Activated T-cell treated with anti-CD3 and anti-CD28 coated beads, Interleukin-2, amount 50 U/mL, for 72 hours (primary cell): Measurements from ENCODE around the gene RFPL3. TPM values are rescaled to one million over a fixed set of nuclear protein-coding genes. Genes with fewer than 3 reads are reported as not detected.
"Not testable (repeated sequence)": the region's sequence is repeated elsewhere in the genome, so short reads cannot be mapped to it uniquely, and the experiment has no call there.

ENCODE experiments used
- ATAC-seq, 2 donors: fragments of 150-1000 bp; cut with Tn5 transposase; replicated peaks in 1 of 2; 2 replicates each; pipeline ENCODE4 v1.10.0; 2021; ENCODE audit warnings: moderate library complexity in 2 of 2, mild to moderate bottlenecking in 1 of 2
- DNase-seq, 2 donors: peaks; one replicate each; pipeline ENCODE4 v3.0.0; 2021 to 2022; ENCODE audit warnings: mixed read lengths in 1 of 2
- H3K27ac Mint-ChIP-seq: one replicate; pipeline ENCODE4 v1.8.0; 2022; ENCODE audit warnings: mild to moderate bottlenecking, moderate library complexity, mixed read lengths
- H3K27me3 Mint-ChIP-seq: one replicate; pipeline ENCODE4 v1.8.0; 2022; ENCODE audit warnings: low read depth, mixed read lengths
- H3K36me3 Mint-ChIP-seq, 2 donors: one replicate each; pipeline ENCODE4 v1.8.0; 2022; ENCODE audit warnings: mixed read lengths in 2 of 2, mild to moderate bottlenecking in 1 of 2; ENCODE audit not compliant: insufficient read depth in 2 of 2
- H3K4me1 Mint-ChIP-seq: one replicate; pipeline ENCODE4 v1.8.0; 2022; ENCODE audit warnings: low read depth, mixed read lengths
- H3K4me3 Mint-ChIP-seq, 2 donors: one replicate each; pipeline ENCODE4 v1.8.0; 2022; ENCODE audit warnings: mild to moderate bottlenecking in 2 of 2, mixed read lengths in 2 of 2, moderate library complexity in 2 of 2
- H3K9me3 Mint-ChIP-seq, 2 donors: one replicate each; pipeline ENCODE4 v1.8.0; 2022; ENCODE audit warnings: mixed read lengths in 2 of 2
- total RNA-seq, 2 donors: library from RNA; stranded (reverse); gene quantifications; one replicate each; pipeline ENCODE4 v1.2.3, GENCODE V29; 2022

The RFPL3 gene
- total RNA-seq, 2 donors from 2014 or later, result not detected

DNA sequence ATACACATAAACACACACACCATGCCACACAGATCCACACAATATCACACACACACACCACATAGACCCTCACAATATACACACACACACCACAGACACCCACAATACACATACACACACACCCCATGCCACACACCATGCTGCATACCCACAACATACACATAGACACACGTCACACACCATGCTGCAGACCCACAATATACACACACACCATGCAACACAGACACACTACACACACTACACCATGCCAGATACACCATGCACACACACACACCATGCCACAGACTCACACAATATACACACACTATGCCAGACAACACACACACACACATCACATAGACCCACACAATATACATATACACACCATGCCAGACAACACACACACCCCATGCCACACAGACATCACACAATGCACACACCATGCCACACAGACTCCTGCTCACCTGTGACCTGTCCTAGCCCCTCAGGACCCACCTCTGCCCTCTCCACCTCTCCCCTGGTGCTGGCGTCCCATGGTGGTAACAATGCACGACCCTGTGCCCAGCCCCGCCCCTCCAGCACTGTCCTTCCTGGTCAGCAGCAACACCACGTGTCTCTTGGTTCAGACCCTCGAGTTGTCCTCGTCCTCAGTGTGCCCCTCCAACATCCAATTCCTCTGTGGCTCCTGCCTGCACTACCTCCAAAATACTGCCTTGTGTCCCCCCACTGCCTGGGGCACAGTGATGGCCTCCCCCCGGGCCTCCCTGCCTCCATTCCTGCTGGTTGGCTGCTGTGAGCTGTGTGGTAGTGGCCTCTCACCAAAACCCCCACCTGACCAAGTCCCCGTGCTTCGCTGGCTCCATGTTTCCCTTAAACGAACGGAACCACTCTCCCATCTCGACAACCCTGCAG lies 23.7 kb upstream of the RFPL3 start:
- Mint-ChIP-seq H3K9me3 (no peaks in the 10 kb centered on the region), H3K27me3 (peaks cover 25% of the 10 kb centered on the region), H3K36me3 (no peaks in the 10 kb centered on the region), H3K27ac (no peak overlapping the region), H3K4me3 (no peak overlapping the region), H3K4me1 (no peaks in the 10 kb centered on the region)
- ATAC-seq, result no peak
- no peak for DNase-seq

DNA sequence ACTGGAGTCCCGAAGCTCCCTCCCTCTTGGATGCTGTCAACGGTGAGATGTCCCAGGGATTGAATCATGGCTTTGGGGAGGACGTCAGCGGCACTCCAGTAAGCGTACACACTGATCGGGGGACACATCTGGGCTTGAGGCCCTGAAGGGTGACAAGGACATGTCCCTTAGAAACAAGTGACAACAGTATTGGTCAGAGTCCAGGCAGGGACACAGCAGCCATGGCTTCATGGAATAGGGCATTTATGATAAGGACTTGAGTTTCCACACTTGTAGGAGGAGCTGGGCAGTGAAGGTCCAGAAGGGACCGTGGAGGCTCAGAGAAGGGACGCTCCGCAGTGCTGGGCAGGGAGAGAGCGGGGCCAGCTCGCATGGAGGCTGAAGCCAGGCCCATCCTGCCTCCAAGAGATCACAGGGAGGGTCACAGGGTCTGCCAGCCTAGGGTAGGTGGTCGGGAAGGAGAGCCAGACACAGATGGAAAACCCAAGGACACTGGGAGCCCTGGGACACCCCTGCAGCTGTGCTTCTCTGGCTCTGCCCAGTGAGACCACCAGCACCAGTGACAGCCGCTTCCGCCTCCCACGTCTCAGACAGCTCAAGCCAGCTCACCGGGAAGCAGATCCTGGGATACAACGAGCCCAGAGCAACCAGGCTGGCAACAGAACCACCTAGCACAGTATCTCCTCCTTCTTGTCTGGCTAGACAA lies 22.9 kb upstream of the RFPL3 start:
- no peak for ATAC-seq
- Mint-ChIP-seq H3K4me3 (no peak overlapping the region), H3K4me1 (no peaks in the 10 kb centered on the region), H3K9me3 (no peaks in the 10 kb centered on the region), H3K36me3 (no peaks in the 10 kb centered on the region), H3K27me3 (peaks cover 25% of the 10 kb centered on the region), H3K27ac (no peak overlapping the region)
- DNase-seq, result no peak

DNA sequence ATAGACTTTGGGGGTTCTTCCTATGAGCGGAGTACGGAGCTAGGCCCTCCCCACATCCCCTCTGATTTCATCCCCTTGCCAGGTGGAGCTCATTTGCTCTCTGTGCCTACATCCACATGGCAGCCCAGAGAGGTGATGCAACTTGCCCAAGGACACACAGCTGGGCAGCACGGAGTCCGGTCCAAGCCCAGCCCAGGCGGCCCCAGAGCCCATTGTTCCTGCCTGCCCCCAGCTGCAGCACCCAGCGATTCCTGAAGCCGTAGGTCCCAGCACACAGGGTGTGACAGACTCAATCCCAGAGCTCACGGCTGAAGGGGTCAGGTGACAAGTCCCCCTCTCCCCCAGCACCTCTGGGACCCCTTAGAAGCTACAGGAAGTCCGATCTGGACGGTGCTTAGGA lies 22.2 kb upstream of the RFPL3 start:
- DNase-seq (no peak), ATAC-seq (no peak)
- no peaks in the 10 kb centered on the region for H3K4me1 Mint-ChIP-seq
- no peak overlapping the region for H3K4me3 Mint-ChIP-seq
- no peak overlapping the region for H3K27ac Mint-ChIP-seq
- no peaks in the 10 kb centered on the region for H3K36me3 Mint-ChIP-seq
- peaks cover 30% of the 10 kb centered on the region for H3K27me3 Mint-ChIP-seq
- H3K9me3 Mint-ChIP-seq, result no peaks in the 10 kb centered on the region

DNA sequence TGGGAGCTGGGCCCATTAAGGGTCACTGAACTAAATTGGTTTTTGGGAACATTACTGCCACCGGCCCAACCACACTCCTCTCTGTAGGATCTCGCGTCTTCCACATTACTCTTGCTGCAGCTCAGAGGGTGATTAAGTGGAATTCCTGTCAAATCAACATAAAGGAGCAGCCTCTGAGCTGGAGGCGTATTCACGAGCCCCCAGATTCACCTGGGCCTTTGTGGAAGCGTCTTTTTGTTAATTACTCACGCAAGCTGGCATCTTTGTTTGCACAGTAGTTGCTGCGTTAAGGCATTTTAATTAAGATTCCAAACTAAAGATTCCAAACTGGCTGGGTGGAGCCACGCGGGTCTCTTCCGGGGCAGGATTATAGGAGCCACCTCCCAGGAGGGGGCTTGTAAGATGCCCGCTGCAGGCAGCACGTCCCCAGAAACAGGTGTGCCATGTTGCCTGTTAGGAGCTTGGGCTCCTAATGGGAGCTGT lies 21.5 kb upstream of the RFPL3 start:
- no peaks in the 10 kb centered on the region for H3K4me1 Mint-ChIP-seq
- no peak overlapping the region for H3K4me3 Mint-ChIP-seq
- no peaks in the 10 kb centered on the region for H3K36me3 Mint-ChIP-seq
- H3K27me3 Mint-ChIP-seq, result peaks cover 31% of the 10 kb centered on the region
- no peak for DNase-seq
- H3K9me3 Mint-ChIP-seq, result no peaks in the 10 kb centered on the region
- no peak for ATAC-seq
- H3K27ac Mint-ChIP-seq, result no peak overlapping the region

DNA sequence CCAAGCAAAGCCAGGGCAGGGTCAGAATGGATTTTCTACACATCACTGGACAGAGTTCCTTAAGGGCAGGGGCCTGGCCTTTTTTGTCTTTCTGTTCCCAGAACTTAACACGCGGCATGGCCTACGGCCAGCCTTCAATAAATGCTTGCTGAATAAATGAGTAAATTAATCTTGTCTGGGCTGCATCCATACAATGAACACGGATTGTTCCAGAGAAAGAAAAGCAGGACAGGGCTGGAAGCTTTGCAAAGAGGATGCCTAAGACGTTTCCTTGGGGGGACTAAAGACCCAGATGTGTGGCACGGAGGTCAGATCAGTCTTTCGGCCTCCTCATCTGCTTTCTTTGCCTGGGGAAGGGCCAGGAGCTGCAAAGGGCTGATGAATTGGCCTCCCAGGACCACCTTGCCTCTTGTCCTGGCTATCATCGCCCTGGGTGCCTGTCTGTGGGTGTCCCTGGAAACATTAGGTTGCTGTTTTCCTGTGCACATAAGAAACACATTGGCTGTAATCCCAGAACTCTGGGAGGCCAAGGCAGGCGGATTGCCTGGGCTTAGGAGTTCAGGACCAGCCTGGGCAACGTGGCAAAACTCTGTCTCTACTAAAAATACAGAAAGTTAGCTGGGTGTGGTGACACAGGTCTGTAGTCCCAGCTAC lies 20.8 kb upstream of the RFPL3 start:
- Mint-ChIP-seq H3K9me3 (no peaks in the 10 kb centered on the region), H3K36me3 (no peaks in the 10 kb centered on the region), H3K27ac (no peak overlapping the region), H3K27me3 (peaks cover 31% of the 10 kb centered on the region), H3K4me1 (no peaks in the 10 kb centered on the region), H3K4me3 (no peak overlapping the region)
- no peak for ATAC-seq
- DNase-seq, result no peak

DNA sequence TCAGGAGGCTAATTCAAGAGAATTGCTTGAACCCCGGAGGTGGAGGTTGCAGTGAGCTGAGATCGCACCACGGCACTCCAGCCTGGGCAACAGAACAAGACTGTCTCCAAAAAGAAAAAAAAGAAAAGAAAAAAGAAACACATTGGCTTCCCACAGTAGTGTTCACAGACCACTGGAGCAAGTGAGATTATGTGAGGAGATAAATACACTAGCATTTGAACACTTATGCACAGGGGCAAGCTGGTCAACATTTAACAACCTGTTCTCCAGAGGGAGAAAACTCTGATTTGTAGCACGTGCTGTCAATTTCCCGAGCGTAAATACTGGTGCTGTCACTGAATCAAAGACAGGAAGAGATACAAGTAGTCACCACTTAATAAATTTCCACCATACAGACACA lies 20.2 kb upstream of the RFPL3 start:
- H3K4me3 Mint-ChIP-seq, H3K27ac Mint-ChIP-seq, H3K4me1 Mint-ChIP-seq, DNase-seq, ATAC-seq, H3K9me3 Mint-ChIP-seq, H3K36me3 Mint-ChIP-seq: not testable (repeated sequence)
- H3K27me3 Mint-ChIP-seq, result peaks cover 31% of the 10 kb centered on the region

DNA sequence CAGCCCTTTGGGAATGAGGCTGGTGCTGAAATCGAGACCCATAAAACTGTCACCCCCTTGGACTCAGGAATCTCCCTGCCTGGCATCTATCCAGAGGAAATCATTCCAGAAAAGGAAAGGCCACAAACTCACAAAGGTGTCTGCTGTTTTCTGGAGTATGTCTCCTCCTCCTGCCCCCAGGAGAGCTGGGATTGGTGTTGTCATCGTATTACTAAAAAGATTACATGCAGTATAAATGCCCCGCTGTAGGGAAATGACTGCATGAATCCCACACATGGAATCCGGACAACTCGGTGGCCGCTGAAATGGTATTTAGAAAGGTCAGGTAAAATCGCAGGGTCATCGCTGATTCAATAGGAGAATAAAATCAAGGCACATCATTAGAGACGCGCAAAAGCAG lies 18.9 kb upstream of the RFPL3 start:
- DNase-seq (no peak), ATAC-seq (no peak)
- no peaks in the 10 kb centered on the region for H3K4me1 Mint-ChIP-seq
- no peak overlapping the region for H3K4me3 Mint-ChIP-seq
- H3K36me3 Mint-ChIP-seq, result no peaks in the 10 kb centered on the region
- no peak overlapping the region for H3K27ac Mint-ChIP-seq
- no peaks in the 10 kb centered on the region for H3K9me3 Mint-ChIP-seq
- H3K27me3 Mint-ChIP-seq, result peaks cover 33% of the 10 kb centered on the region

DNA sequence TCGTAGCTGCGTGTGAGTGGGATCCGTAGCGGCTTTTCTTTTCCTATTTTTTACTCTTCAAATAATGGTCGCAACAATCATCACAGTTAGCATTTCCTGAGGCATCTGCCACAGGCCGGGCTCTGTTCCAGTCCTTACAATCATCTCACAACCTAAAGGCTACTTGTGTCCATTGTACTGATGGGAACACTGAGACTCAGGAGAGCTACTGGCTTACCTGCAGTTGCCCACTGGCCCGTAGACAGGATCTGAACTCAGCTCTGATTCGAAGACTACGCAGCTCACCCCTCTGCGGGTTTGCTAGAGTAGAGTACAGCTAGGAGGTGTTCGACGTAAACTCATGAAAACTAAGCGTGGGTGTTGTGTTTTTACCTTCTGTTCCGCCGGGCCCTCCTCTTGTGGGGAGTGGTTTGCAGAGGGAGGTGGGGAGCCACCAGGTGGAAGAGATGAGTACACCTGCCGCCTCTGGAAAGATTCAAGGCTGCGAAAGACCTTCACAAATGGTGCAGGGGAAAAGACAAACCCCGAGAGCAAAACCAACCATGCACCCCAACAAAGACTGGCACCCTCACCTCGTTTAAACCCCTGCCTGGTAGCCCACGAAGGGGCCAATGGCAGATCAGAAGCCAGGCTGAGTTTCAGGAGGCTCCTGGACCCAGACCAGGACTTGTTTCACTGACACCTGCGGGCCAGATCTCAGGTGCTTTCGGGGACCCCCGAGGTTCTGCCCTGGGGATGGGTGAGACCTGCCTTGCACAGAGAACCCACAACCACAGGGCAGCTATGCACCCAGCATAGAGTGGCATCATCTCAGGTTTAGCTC lies 18.3 kb upstream of the RFPL3 start:
- Mint-ChIP-seq H3K36me3 (no peaks in the 10 kb centered on the region), H3K27me3 (peaks cover 27% of the 10 kb centered on the region), H3K4me3 (no peak overlapping the region), H3K9me3 (no peaks in the 10 kb centered on the region), H3K27ac (no peak overlapping the region), H3K4me1 (no peaks in the 10 kb centered on the region)
- DNase-seq (no peak), ATAC-seq (no peak)

DNA sequence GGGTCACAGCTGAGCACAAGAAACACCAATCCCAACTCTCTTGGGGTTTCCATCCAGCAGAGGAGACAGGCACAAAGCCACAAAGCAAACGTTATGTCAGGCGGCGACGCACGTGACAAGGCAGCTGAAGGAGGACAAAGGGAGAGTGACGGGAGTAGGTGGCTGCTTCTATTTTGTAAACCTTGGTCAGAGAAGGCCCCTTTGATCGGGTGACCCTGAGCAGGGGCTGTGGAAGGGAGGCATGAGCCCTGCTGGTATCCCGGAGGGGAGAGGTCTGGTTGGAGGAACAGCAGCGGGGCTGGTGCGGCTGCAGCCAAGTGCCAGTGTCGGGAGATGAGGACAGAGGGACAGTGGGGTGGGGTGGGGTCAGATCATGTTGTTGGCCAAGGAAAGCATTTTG lies 17.3 kb upstream of the RFPL3 start:
- Mint-ChIP-seq H3K27ac (no peak overlapping the region), H3K27me3 (peaks cover 32% of the 10 kb centered on the region), H3K36me3 (no peaks in the 10 kb centered on the region), H3K4me1 (no peaks in the 10 kb centered on the region), H3K9me3 (no peaks in the 10 kb centered on the region), H3K4me3 (no peak overlapping the region)
- ATAC-seq (no peak), DNase-seq (no peak)

DNA sequence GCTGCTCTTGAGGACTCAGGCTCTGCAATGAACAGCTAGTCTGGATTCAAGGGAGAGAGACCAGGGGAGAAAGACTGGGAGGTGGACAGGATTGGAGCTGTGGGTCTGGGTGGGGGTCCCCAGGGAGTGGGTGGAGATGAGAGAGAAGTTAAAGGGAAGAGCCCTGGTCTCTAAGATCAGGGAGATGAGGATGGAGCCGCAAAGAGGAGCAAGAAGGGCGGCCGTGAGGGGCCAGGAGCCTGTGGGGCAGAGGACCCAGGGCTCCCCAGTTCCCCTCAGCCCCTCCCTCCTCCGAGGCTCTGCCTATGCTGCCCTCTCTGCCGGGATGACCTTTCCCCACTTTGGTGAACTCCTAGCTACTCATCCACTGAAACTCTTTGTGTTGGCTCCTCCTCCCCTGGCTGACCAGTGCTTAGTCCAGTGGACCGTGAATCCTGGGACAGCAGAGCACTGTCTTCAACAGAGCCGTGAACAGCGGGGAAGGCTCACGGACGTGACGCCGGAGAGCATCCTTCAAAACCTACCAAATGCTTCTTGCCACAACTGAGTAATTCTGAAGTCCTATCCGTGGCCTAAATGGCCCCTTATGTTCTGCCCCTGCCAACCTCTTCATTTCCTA lies 16.4 kb upstream of the RFPL3 start:
- H3K27ac Mint-ChIP-seq, result no peak overlapping the region
- H3K4me3 Mint-ChIP-seq, result no peak overlapping the region
- H3K27me3 Mint-ChIP-seq, result peaks cover 39% of the 10 kb centered on the region
- no peak for ATAC-seq
- H3K36me3 Mint-ChIP-seq, result no peaks in the 10 kb centered on the region
- H3K4me1 Mint-ChIP-seq, result no peaks in the 10 kb centered on the region
- DNase-seq, result no peak
- no peaks in the 10 kb centered on the region for H3K9me3 Mint-ChIP-seq

DNA sequence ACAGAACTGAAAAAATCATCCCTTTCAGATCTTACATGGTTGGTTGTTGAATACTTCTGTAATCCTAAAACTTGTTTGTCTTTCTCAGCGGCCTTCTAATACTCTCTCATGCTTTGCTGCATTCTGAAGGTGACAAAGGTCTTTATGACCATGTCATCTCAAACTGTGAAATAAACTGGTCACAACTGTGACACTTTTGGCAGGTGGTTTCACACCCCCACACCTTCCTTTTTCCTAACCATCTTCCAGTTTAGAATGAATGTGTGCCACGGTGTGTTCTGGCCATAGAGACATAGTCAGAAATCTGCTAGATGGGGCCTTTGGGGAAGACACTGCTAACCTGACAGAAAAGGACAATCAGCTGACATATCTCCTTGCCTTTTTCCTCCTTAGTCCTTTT lies 14.7 kb upstream of the RFPL3 start:
- peaks cover 29% of the 10 kb centered on the region for H3K27me3 Mint-ChIP-seq
- DNase-seq (no peak), ATAC-seq (peak in 1 of 2 donors; percentile 25)
- no peak overlapping the region for H3K4me3 Mint-ChIP-seq
- no peaks in the 10 kb centered on the region for H3K9me3 Mint-ChIP-seq
- H3K27ac Mint-ChIP-seq, result no peak overlapping the region
- no peaks in the 10 kb centered on the region for H3K36me3 Mint-ChIP-seq
- H3K4me1 Mint-ChIP-seq, result no peaks in the 10 kb centered on the region

DNA sequence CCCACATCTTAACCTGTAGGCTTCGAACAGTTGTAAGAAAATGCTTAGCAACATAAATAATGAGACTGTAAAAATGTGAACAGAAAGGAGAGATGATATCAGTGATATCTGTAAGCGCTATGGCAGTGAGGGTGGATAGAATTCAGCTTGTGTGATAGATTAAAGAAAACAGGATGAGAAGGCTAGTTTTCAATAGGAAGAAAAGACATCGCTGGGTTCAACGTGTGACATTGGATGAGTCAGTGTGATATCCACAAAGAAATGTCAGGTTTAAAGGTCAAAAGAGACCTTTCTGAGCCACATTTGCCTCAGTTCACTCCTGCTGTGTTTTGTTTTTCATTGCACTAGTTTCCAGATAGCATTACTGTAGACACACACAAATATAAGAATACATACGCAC lies 13.7 kb upstream of the RFPL3 start:
- no peak overlapping the region for H3K4me3 Mint-ChIP-seq
- no peak overlapping the region for H3K27ac Mint-ChIP-seq
- peaks cover 27% of the 10 kb centered on the region for H3K27me3 Mint-ChIP-seq
- H3K36me3 Mint-ChIP-seq, result no peaks in the 10 kb centered on the region
- DNase-seq (no peak), ATAC-seq (no peak)
- H3K9me3 Mint-ChIP-seq, result no peaks in the 10 kb centered on the region
- H3K4me1 Mint-ChIP-seq, result no peaks in the 10 kb centered on the region
